C1 segment of cervical spinal cord (tissue), 14 donors: Measurements from ENCODE around the gene INPP4A.

Experiments
- DNase-seq, 14 donors: peaks; one replicate each; lab custom pipeline; 2025; lab: John Stamatoyannopoulos, UW

Gene INPP4A

GRCh38 chr2:98632351-98632750, 187.7 kb downstream of the INPP4A start:
- no peak for DNase-seq

GRCh38 chr2:98634406-98635092, 189.9 kb downstream of the INPP4A start:
- DNase-seq: no peak

DNA sequence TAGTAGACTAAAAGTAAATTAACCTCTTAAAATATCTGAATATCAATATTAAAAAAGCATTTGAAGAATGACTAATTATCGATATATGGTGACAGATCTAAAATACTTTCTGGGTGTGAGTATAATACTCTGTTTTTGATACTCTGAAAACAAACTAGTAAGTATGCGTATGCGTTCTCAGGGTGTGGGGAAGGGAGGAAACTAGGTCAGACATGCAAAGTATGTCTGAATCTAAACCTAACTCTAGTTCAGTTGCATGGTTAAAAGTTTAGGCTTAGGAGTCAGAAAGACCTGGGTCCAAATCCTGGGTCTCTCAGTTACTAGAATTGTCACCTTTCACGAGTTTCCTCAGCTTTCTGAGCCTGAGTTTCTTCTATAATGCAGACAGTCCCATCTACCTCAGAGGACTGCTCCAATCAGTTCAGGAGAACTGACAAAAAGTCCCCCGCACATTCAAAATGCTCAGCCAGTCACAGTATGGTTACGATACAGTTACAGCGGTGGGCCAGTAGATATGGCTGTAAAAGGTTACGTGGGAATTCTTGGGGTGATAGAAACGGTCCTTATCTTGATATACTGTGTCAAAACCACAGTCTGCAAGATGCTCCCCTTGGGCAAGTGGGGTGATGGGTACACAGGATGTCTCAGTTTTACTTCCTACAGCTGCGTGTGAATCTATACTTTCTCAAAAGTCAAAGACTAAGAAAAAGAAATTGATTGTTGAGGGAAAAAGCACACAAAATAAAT, 192.9 kb downstream of the INPP4A start:
- no peak for DNase-seq

DNA sequence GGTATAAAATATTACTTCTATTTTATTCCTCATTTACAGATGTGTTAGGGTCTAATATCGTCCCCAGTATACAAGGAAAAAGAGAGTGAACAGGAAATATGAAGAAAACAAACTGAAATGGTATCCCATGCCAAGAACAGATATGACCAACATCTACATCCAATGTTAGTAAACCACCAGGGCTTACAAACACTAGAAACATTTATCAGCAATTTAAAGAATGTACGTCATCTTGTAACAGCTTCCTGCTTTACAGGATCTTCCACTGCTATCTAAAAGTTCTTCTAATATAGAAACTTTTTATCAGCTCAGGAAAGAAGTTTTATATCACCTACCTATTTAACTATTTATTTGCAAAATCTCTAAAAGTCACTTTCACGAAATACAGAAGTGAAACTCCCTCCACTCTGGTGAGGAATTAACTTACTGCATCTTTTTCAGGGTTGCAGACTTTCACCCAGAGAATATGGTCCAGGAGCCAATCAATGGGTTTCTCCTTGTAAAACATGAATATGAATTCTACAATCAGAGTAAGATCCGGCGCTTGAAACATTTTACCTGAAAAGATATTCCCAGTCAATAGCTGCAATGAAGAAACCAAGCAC, 198.9 kb downstream of the INPP4A start:
- DNase-seq: no peak
